LNCaP clone FGC (cell line): ENCODE data around the gene PTX4.

ENCODE experiments used
- DNase-seq: peaks from one replicate; pipeline ENCODE4 v3.0.0-alpha.2; 2011; ENCODE audit warnings: low read depth
- H3K4me3 ChIP-seq: 2 replicates; pipeline ENCODE4 v1.5.1; 2011; ENCODE audit warnings: mild to moderate bottlenecking, low read depth, low read length, control low read depth
- CTCF ChIP-seq: IDR thresholded peaks from 2 replicates; pipeline ENCODE4 v1.5.1; 2012; ENCODE audit warnings: mild to moderate bottlenecking; ENCODE audit not compliant: control insufficient read depth, insufficient read depth; ENCODE audit errors: extremely low read depth

PTX4 gene

GRCh38 chr16:1510941-1511351 is 22.2 kb upstream of the PTX4 start:
- DNase-seq: no peak
- no peak for TF ChIP-seq CTCF
- H3K4me3 ChIP-seq: no peak overlapping the region

DNA sequence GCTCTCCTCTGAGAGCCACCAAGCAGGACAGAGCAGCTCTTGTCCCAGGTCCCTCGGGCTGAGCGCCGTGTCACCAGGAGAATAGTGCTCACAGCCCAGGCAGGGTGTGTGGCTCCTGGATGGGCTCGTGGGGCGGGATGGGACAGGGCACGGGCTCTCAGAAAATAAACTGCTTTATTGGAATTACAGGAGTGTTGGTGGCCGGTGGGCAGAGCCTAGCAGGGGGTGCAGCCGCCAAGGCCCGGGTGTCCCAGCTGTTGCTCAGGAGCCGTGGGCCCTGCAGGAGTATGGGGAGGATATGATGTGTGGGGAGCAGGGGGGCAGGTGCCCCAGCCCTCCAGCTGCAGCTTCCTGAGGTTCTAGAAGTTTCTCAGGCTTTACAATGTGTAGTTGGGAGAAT is 21.5 kb upstream of the PTX4 start:
- no peak for DNase-seq
- no peak overlapping the region for H3K4me3 ChIP-seq
- no peak for TF ChIP-seq CTCF

- no peak overlapping the region for H3K4me3 ChIP-seq
- TF ChIP-seq CTCF: no peak
Observed at GRCh38 chr16:1509307-1510221, 20.8 kb upstream of the PTX4 start.

GRCh38 chr16:1508494-1509187 is 19.9 kb upstream of the PTX4 start:
- no peak overlapping the region for H3K4me3 ChIP-seq
- no peak for TF ChIP-seq CTCF
- no peak for DNase-seq

More at GRCh38 chr16:1509307-1510221, 20.8 kb upstream of the PTX4 start:
- DNase-seq: no peak

DNA sequence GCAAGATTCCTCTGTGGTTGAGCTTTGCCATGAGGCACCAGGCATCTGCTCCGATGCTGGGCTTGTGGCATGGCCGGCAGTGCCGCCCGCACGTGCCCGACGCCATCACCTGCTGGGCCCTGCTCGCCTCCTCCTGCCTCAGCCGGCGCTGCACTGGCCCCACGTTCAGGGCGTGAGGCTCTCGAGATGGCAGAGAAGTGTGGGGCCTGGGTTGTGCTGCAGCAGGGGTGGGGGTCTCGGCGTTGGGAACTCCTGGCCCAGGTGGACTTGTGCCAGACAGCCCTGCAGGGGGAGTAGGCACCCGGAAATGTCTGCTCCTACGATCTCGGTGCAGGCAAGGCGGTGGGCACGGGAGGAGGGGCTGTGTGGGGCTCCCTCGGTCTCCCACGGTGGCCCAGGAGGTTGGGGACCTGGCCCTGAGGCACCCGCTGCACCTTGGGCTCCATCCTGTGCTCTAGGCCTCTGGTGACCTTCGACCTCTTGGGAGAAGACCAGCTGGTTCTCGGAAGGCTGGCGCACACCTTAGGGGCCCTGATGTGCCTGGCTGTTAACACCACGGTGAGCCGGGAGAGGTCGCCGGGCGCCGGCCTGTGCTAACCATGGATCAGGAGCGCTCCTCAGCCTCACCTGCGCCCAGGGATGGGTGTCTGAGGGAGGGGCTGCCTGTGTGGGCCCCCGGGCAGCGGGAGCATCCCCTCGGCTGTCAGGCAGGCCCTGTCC is 17.9 kb upstream of the PTX4 start:
- no peak for TF ChIP-seq CTCF
- no peak overlapping the region for H3K4me3 ChIP-seq
- no peak for DNase-seq

GRCh38 chr16:1505912-1506311 is 17.2 kb upstream of the PTX4 start:
- no peak overlapping the region for H3K4me3 ChIP-seq
- no peak for DNase-seq

More at GRCh38 chr16:1505912-1506311, 17.2 kb upstream of the PTX4 start:
- no peak for TF ChIP-seq CTCF
